Transverse colon (tissue), 4 donors: ENCODE results near the gene DOLK.

Experiments
- EP300 ChIP-seq: sonication (generic); formaldehyde crosslinking; IDR thresholded peaks from one replicate; pipeline ENCODE4 v1.6.1; 2017; ENCODE audit warnings: antibody characterized with exemption, low read depth
- POLR2A ChIP-seq: fragments of 450-650 bp; IDR thresholded peaks from one replicate; pipeline ENCODE4 v1.6.1; 2016; ENCODE audit warnings: antibody characterized with exemption, mild to moderate bottlenecking, moderate library complexity
- POLR2AphosphoS5 ChIP-seq, 3 donors: sonication (generic); formaldehyde crosslinking; IDR thresholded peaks; one replicate each; pipeline ENCODE4 v1.6.1; 2016; ENCODE audit warnings: antibody characterized with exemption in 3 of 3
- TF ChIP-seq, protein P1 (sequence below), 5 experiments: fragments of 200-600 bp in 3 of 5; fragments of 450-650 bp in 2 of 5; sonication (generic) in 3 of 5; IDR thresholded peaks; 1 replicate in 2 of 5; 2 replicates in 3 of 5; pipeline ENCODE4 v1.5.1; 2016 to 2017; ENCODE audit warnings: antibody characterized with exemption in 5 of 5, inconsistent platforms in 3 of 5, mild to moderate bottlenecking in 2 of 5, moderate library complexity in 1 of 5

DNA sequence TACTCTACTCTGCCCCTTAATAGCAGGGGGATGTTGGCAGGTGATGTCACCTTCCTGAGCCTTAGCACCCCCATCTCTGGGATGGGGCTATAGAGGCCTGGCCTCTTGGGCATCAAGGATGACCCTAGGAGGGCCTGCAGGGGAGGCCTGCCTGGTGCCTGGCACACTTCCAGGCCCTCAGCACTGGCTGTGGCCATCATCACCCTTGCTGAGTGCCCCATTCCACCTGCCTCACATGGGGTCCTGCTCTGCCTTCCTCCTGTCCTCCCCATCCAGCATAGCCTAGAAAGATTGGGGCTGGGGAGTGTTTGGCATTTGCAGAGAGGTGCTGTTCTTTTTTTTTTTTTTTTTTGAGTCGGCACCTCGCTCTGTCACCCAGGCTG lies 44.3 kb downstream of the DOLK start:
- TF ChIP-seq, protein P1, sequence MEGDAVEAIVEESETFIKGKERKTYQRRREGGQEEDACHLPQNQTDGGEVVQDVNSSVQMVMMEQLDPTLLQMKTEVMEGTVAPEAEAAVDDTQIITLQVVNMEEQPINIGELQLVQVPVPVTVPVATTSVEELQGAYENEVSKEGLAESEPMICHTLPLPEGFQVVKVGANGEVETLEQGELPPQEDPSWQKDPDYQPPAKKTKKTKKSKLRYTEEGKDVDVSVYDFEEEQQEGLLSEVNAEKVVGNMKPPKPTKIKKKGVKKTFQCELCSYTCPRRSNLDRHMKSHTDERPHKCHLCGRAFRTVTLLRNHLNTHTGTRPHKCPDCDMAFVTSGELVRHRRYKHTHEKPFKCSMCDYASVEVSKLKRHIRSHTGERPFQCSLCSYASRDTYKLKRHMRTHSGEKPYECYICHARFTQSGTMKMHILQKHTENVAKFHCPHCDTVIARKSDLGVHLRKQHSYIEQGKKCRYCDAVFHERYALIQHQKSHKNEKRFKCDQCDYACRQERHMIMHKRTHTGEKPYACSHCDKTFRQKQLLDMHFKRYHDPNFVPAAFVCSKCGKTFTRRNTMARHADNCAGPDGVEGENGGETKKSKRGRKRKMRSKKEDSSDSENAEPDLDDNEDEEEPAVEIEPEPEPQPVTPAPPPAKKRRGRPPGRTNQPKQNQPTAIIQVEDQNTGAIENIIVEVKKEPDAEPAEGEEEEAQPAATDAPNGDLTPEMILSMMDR (IDR thresholded peaks at IDR 0.05) = no peak
- TF ChIP-seq EP300 (no peak), POLR2A (no peak), POLR2AphosphoS5 (IDR thresholded peaks at IDR 0.05) (no peak)
